ENCODE measurements around the gene RADIL. TPM values are rescaled to one million over a fixed set of nuclear protein-coding genes. Genes with fewer than 3 reads are reported as not detected.
"Not testable (repeated sequence)": the region's sequence is repeated elsewhere in the genome, so short reads cannot be mapped to it uniquely, and the experiment has no call there.

RADIL gene
- total and polyA plus RNA-seq, 7 donors, result 0.65 to 3.8 (median 2.6) TPM

DNA sequence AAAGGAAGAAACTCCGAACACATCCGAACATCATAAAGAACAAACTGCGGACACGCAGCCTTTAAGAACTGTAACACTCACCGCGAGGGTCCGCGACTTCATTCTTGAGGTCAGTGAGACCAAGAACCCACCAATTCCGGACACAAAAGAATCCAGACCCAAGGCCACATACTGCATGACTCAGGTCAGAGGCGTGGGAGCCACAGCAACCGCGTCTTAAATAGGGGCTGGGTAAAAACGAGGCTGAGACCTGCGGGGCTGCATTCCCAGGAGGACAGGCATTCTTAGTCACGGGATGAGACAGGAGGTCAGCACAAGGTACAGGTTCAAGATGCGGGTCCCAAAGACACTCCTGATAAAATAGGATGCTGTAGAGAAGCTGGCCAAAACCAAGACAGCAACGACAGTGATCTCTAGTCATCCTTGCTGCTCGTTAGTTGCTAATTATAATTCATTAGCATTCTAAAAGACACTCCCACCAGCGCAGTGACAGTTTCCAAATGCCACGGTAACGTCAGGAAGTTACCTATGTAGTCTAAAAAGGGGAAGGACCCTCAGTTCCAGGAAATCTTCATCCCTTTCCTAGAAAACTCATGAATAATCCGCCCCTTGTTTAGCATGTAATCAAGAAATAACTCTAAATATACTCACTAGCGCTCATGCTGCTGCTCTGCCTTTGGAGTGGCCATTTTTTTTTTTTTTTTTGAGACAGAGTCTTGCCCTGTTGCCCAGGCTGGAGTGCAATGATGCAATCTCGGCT, 88.7 kb downstream of the RADIL start:
- 83 to 87% (median 83%) methylated on average over 24 of the region's 24 CpGs for WGBS, 3 donors
- Histone ChIP-seq H3K4me3 (no peak overlapping the region), H3K27me3 (ENCODE audit: insufficient read depth in 3 of 3, low read length in 2 of 3) (no peaks in the 10 kb centered on the region), H3K9me3 (no peaks in the 10 kb centered on the region), H3K36me3 (ENCODE audit: insufficient read depth in 1 of 2, low read depth in 1 of 2) (peaks cover 0 to 20% of the 10 kb centered on the region in 2 donors), H3K4me1 (peaks cover 6% of the 10 kb centered on the region), H3K27ac (no peak overlapping the region)
- intact Hi-C loops (cut with DNase I), result loop anchor here (5.0 to 10.0 kb wide), 4 partner anchors 88 to 290 kb away; partner anchors contain the start of gene RADIL (in 1 of the 2)
- TF ChIP-seq CTCF (IDR thresholded peaks at IDR 0.05), result no peak
- DNase-seq (peak in 1 of 2 donors; percentile 48), ATAC-seq (no peak)

GRCh38 chr7:4794171-4794570, 89.3 kb downstream of the RADIL start:
- not testable (repeated sequence) for H3K4me3 ChIP-seq; H3K4me1 ChIP-seq; H3K27me3 ChIP-seq (ENCODE audit: insufficient read depth in 3 of 3, low read length in 2 of 3); ATAC-seq; H3K27ac ChIP-seq; DNase-seq; H3K9me3 ChIP-seq
- WGBS, 3 donors, result 81 to 84% (median 82%) methylated on average over 12 to 13 of the region's 14 CpGs
- intact Hi-C loops (cut with DNase I), result loop anchor here (5.0 to 10.0 kb wide), 2 partner anchors 88 to 291 kb away; partner anchors contain the start of gene RADIL (in 1 of the 2)
- peaks cover 0 to 26% of the 10 kb centered on the region in 2 donors for H3K36me3 ChIP-seq (ENCODE audit: insufficient read depth in 1 of 2, low read depth in 1 of 2)

DNA sequence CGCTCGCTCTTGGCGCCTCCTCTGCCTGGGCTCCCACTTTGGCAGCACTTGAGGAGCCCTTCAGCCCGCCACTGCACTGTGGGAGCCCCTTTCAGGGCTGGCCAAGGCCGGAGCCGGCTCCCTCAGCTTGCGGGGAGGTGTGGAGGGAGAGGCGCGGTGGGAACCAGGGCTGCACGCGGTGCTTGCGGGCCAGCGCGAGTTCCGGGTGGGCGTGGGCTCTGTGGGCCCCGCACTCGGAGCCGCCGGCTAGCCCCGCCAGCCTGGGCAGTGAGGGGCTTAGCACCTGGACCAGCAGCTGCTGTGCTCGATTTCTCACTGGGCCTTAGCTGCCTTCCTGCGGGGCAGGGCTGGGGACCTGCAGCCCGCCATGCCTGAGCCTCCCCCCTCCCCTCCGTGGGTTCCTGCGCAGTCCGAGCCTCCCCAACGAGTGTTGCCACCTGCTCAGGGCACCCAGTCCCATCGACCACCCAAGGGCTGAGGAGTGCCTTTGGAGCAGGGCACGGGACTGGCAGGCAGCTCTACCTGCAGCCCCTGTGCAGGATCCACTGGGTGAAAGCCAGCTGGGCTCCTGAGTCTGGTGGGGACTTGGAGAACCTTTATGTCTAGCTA, 90.0 kb downstream of the RADIL start:
- ATAC-seq; H3K4me3 ChIP-seq; H3K9me3 ChIP-seq; H3K4me1 ChIP-seq; H3K27me3 ChIP-seq (ENCODE audit: insufficient read depth in 3 of 3, low read length in 2 of 3); H3K27ac ChIP-seq: not testable (repeated sequence)
- intact Hi-C loops (cut with DNase I), result loop anchor here (5.0 to 10.0 kb wide), 2 partner anchors 89 to 291 kb away; partner anchors contain the start of gene RADIL (in 1 of the 2)
- peak in 1 of 2 donors; percentile 46 for DNase-seq
- peaks cover 2 to 32% of the 10 kb centered on the region in 2 donors for H3K36me3 ChIP-seq (ENCODE audit: insufficient read depth in 1 of 2, low read depth in 1 of 2)
- 88 to 93% (median 93%) methylated on average over 25 to 30 of the region's 30 CpGs for WGBS, 3 donors

DNA sequence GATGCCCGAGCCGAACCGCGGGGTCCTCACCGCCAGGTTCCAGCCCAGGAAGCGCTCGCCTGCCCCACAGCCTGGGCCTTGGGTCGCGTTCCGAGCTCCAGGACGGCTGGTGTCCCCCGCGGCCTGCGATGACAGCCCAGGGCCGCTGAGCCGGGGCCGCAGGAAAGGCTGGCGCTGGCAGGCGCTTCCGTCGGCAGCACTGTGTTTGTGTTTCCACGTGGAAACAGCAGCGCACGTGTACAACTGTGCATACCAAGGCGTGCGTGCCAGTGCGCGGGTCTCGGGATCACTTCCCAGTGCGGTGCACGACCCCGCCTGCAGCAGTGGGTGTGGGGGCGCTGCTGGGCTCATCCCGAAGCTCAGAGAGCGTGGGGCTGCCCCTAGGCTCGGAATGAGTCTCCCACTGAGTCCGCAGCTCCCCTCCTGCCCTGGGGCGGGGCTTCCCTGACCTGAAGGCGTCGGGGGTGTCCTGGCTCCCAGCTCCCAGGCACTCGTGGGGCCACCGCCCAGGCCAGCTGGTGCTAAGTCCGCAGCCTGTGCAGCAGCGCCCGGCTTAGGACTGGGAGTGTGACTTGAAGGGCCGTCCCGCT, 90.9 kb downstream of the RADIL start:
- TF ChIP-seq CTCF (IDR thresholded peaks at IDR 0.05), result no peak
- Histone ChIP-seq H3K27ac (peak overlapping the region; percentile 4), H3K27me3 (ENCODE audit: insufficient read depth in 3 of 3, low read length in 2 of 3) (no peaks in the 10 kb centered on the region), H3K4me1 (peaks cover 6% of the 10 kb centered on the region), H3K36me3 (ENCODE audit: insufficient read depth in 1 of 2, low read depth in 1 of 2) (peaks cover 2 to 40% of the 10 kb centered on the region in 2 donors), H3K9me3 (no peaks in the 10 kb centered on the region), H3K4me3 (peak overlapping the region; percentile 61)
- 18 to 30% (median 18%) methylated on average over 47 of the region's 47 CpGs for WGBS, 3 donors
- peak in 1 of 2 donors; percentile 65 for DNase-seq
- intact Hi-C loops (cut with DNase I), result loop anchor here (5.0 to 10.0 kb wide), 2 partner anchors 90 to 292 kb away; partner anchors contain the start of gene RADIL (in 1 of the 2)
- ATAC-seq, result peak; percentile 20 to 61 (median 30)

DNA sequence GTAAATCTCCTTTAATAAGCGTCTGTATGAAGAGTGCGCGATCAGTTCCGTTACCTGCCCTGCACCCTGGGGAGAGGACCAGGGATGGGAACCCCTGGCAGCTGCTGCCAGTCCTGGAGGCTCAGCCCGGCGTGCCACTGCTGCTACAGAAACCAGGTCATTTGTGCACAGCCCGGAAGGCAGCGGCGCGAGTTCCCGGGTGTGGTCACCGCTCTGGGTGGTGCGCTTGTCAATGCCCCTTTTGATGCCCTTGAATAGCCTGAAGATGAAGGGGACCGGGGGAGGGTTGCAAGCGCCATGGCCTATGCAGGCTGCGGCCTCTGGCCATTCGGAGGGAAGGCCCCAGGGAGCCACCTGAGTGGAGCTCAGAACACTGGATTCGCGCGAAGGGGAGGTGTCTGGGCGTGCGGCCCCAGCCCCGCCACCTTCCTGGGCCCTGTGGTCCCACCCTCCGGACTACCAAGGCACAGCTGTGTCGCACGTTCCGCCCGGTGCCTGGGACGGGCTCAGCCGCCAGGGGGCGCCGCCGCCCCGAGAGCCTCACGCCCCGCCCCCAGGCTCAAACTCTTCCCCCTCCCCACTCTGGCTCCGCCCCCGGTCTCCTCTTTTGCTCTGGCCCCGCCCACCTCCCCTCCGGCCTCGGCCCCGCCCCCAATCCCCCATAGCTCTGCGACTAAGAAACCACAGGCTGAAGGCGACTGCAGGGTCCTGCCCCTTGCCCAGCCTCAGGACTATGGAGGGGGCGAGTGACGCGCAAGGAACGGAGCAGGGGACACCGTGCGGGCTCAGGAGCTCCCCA, 91.6 kb downstream of the RADIL start:
- DNase-seq (peak; percentile 74 to 92), ATAC-seq (peak; percentile 71 to 93 (median 85))
- Histone ChIP-seq H3K36me3 (ENCODE audit: insufficient read depth in 1 of 2, low read depth in 1 of 2) (peaks cover 2 to 47% of the 10 kb centered on the region in 2 donors), H3K4me1 (peaks cover 6% of the 10 kb centered on the region), H3K9me3 (no peaks in the 10 kb centered on the region), H3K4me3 (peak overlapping the region; percentile 61), H3K27me3 (ENCODE audit: insufficient read depth in 3 of 3, low read length in 2 of 3) (no peaks in the 10 kb centered on the region), H3K27ac (peak overlapping the region; percentile 4)
- peak; percentile 79 for TF ChIP-seq CTCF (IDR thresholded peaks at IDR 0.05)
- intact Hi-C loops (cut with DNase I), result loop anchor here (5.0 to 10.0 kb wide), 2 partner anchors 90 to 293 kb away; partner anchors contain the start of gene RADIL (in 1 of the 2)
- 45 to 56% (median 54%) methylated on average over 41 to 50 of the region's 50 CpGs for WGBS, 3 donors
